Endothelial cell of umbilical vein (primary cell): ENCODE measurements around the gene SPSB1. TPM values are rescaled to one million over a fixed set of nuclear protein-coding genes. Genes with fewer than 3 reads are reported as not detected.
A peak's percentile ranks its signal among the peaks of the same experiment; 100 is the strongest.

Experiments used
- BruUV-seq: library from RNA; stranded (reverse); fragments of 400-500 nt; replicated peaks from 2 replicates; lab custom pipeline; 2021; lab: Mats Ljungman, UMichigan
- CTCF ChIA-PET: fragments of 300-600, 350-600 bp; sonication (Branson Sonifier 250); formaldehyde crosslinking; loops from one replicate; lab custom pipeline; 2021; ENCODE audit warnings: antibody characterized with exemption, inconsistent platforms; lab: Charles Lee
- POLR2A ChIA-PET: fragments of 300-600, 350-600 bp; sonication (Branson Sonifier 250); formaldehyde crosslinking; loops from one replicate; lab custom pipeline; 2021; ENCODE audit warnings: antibody characterized with exemption, inconsistent platforms; lab: Charles Lee
- DNase-seq: peaks from one replicate; pipeline ENCODE4 v3.0.0-alpha.2; 2011; ENCODE audit warnings: low read depth, low spot score
- FAIRE-seq: peaks from 2 replicates; lab custom pipeline; 2011; peaks lifted over from hg19 to GRCh38; lab: Jason Lieb, UNC
- H2AFZ ChIP-seq: 2 replicates; pipeline ENCODE4 v1.6.0; 2012; ENCODE audit warnings: low read depth, low read length, control low read depth, inconsistent platforms
- H3K27ac ChIP-seq: 2 replicates; pipeline ENCODE4 v1.5.1; 2011; ENCODE audit warnings: low read depth, mild to moderate bottlenecking, control low read depth, low read length, moderate library complexity; ENCODE audit not compliant: insufficient read depth
- H3K27me3 ChIP-seq, 2 experiments: 2 replicates each; pipeline versions ENCODE4 v1.6.0 to v1.6.1; 2011; ENCODE audit warnings: low read length in 2 of 2, mixed read lengths in 1 of 2; ENCODE audit not compliant: control insufficient read depth in 2 of 2, insufficient read depth in 2 of 2
- H3K36me3 ChIP-seq, 2 experiments: 2 replicates in 1 of 2; 3 replicates in 1 of 2; pipeline ENCODE4 v1.5.1; 2011; ENCODE audit warnings: low read length in 2 of 2, mild to moderate bottlenecking in 1 of 2, moderate library complexity in 1 of 2; ENCODE audit not compliant: control insufficient read depth in 2 of 2, insufficient read depth in 2 of 2; ENCODE audit errors: extremely low read depth in 1 of 2
- H3K4me1 ChIP-seq: 3 replicates; pipeline ENCODE4 v1.5.1; 2011; ENCODE audit warnings: mild to moderate bottlenecking, low read length; ENCODE audit not compliant: control insufficient read depth, insufficient read depth; ENCODE audit errors: extremely low read depth
- H3K4me2 ChIP-seq: 2 replicates; pipeline ENCODE4 v1.6.1; 2011; ENCODE audit warnings: low read length, control low read depth, mixed read lengths; ENCODE audit not compliant: insufficient read depth
- H3K4me3 ChIP-seq, 3 experiments: fragments of 200-600 bp in 1 of 3; sonication (generic), shearing (Covaris generic) in 1 of 3; replicated peaks in 1 of 3; 2 replicates each; pipeline ENCODE4 v1.5.1; 2011 to 2016; ENCODE audit warnings: control low read depth in 3 of 3, low read length in 3 of 3, mild to moderate bottlenecking in 2 of 3, inconsistent platforms in 1 of 3, low read depth in 1 of 3, moderate library complexity in 1 of 3; ENCODE audit not compliant: insufficient read depth in 1 of 3
- H3K79me2 ChIP-seq: 2 replicates; pipeline ENCODE4 v1.6.0; 2012; ENCODE audit warnings: low read length, inconsistent platforms; ENCODE audit not compliant: control insufficient read depth, insufficient read depth
- H3K9ac ChIP-seq: replicated peaks from 2 replicates; pipeline ENCODE3; 2011; ENCODE audit warnings: low read length, control low read depth; ENCODE audit not compliant: insufficient read depth; ENCODE audit errors: extremely low read depth
- H3K9me1 ChIP-seq: replicated peaks from 3 replicates; pipeline ENCODE4 v1.6.0; 2011; ENCODE audit warnings: mild to moderate bottlenecking, low read length; ENCODE audit not compliant: control insufficient read depth, insufficient read depth; ENCODE audit errors: extremely low read depth
- H3K9me3 ChIP-seq: replicated peaks from 2 replicates; pipeline ENCODE4 v1.5.1; 2012; ENCODE audit warnings: low read length, inconsistent platforms; ENCODE audit not compliant: control insufficient read depth, insufficient read depth
- H4K20me1 ChIP-seq: replicated peaks from 2 replicates; pipeline ENCODE3; 2011; ENCODE audit warnings: mild to moderate bottlenecking, low read length; ENCODE audit not compliant: control insufficient read depth, insufficient read depth; ENCODE audit errors: extremely low read depth
- CTCF ChIP-seq, 2 donors: IDR thresholded peaks; 1 replicate in 1 of 2; 2 replicates in 1 of 2; pipeline ENCODE4 v1.5.1; 2011; ENCODE audit warnings: low read length in 2 of 2, mild to moderate bottlenecking in 2 of 2, moderate library complexity in 2 of 2, control low read depth in 1 of 2, inconsistent platforms in 1 of 2, low read depth in 1 of 2; ENCODE audit not compliant: insufficient read depth in 1 of 2; ENCODE audit errors: extremely low read depth in 1 of 2
- EZH2 ChIP-seq: IDR thresholded peaks from 2 replicates; pipeline ENCODE4 v1.6.1; 2012; ENCODE audit warnings: borderline replicate concordance, low read depth, mild to moderate bottlenecking, moderate library complexity, low read length, inconsistent platforms; ENCODE audit not compliant: severe bottlenecking
- FOS ChIP-seq: IDR thresholded peaks from 2 replicates; pipeline ENCODE4 v1.6.1; 2011; ENCODE audit warnings: mild to moderate bottlenecking, low read length, moderate library complexity, borderline replicate concordance; ENCODE audit not compliant: insufficient read depth
- GATA2 ChIP-seq: IDR thresholded peaks from 2 replicates; pipeline ENCODE4 v1.7.0; 2011; ENCODE audit warnings: low read depth, mild to moderate bottlenecking, moderate library complexity, mixed read lengths, low read length; ENCODE audit not compliant: insufficient read length, insufficient read depth
- JUN ChIP-seq: IDR thresholded peaks from 2 replicates; pipeline ENCODE4 v1.6.1; 2011; ENCODE audit warnings: borderline replicate concordance, low read depth; ENCODE audit not compliant: insufficient read length, insufficient read depth
- MAX ChIP-seq: IDR thresholded peaks from 2 replicates; pipeline ENCODE4 v1.6.1; 2011; ENCODE audit not compliant: insufficient read depth, insufficient read length
- MYC ChIP-seq: IDR thresholded peaks from one replicate; pipeline ENCODE4 v1.6.1; 2011; ENCODE audit warnings: mild to moderate bottlenecking, low read depth, low read length
- POLR2A ChIP-seq: IDR thresholded peaks from 2 replicates; pipeline ENCODE4 v1.6.1; 2012; ENCODE audit warnings: low read depth, mild to moderate bottlenecking, control low read depth, low read length
- POLR2AphosphoS5 ChIP-seq: IDR thresholded peaks from 2 replicates; pipeline ENCODE4 v1.6.1; 2012; ENCODE audit warnings: low read depth, mild to moderate bottlenecking, control low read depth, low read length, moderate library complexity; ENCODE audit not compliant: insufficient read depth
- dilution Hi-C: fragments of 300-500 bp; cut with MboI; formaldehyde crosslinking; loops from one replicate; pipeline ENCODE4 v1.15.0; 2019; ENCODE audit warnings: low sequenced_read_pairs; ENCODE audit not compliant: extremely low pct_ligation_motif_present
- intact Hi-C: fragments of 100-400 bp; cut with micrococcal nuclease; formaldehyde crosslinking; loops from one replicate; pipeline ENCODE4 v1.10.0; 2022
- polyA plus RNA-seq, 4 experiments: library from polyadenylated mRNA; depleted of rRNA in 3 of 4; stranded (reverse) in 3 of 4; unstranded in 1 of 4; fragments of >200 nt; gene quantifications; 2 replicates each; pipeline versions ENCODE4 v1.2.1 to v1.2.3, GENCODE V29; 2011 to 2012; ENCODE audit warnings: missing spikeins in 1 of 4
- total RNA-seq: library from RNA; stranded (reverse); gene quantifications from 2 replicates; pipeline ENCODE4 v1.2.3, GENCODE V29; 2021

The SPSB1 gene
- total and polyA plus RNA-seq, 2 donors (not counting 3 experiments of a cell fraction or from before 2014, with no cell fraction given): 41.9 to 61.2 TPM

GRCh38 chr1:9341301-9341845, 48.7 kb downstream of the SPSB1 start:
- Histone ChIP-seq H3K9ac (peak overlapping the region; percentile 9), H3K9me1 (no peaks in the 10 kb centered on the region), H3K79me2 (peaks cover 94% of the 10 kb centered on the region), H3K4me1 (peaks cover 23% of the 10 kb centered on the region), H3K36me3 (peaks cover 2% of the 10 kb centered on the region in 2 experiments), H3K27ac (peak overlapping the region; percentile 40), H4K20me1 (no peaks in the 10 kb centered on the region), H3K27me3 (no peaks in the 10 kb centered on the region), H2AFZ (no peak overlapping the region), H3K9me3 (no peaks in the 10 kb centered on the region), H3K4me2 (no peak overlapping the region), H3K4me3 (no peak overlapping the region)
- TF ChIP-seq JUN (no peak), POLR2AphosphoS5 (no peak), EZH2 (no peak)
- ChIA-PET CTCF (interaction anchor here (1.0 to 1.8 kb wide), 3 partner anchors 10 to 114 kb away, joined by 3 to 4 read pairs (median 3); no protein-coding TSS in a partner anchor), POLR2A (no interaction called here)
- intact Hi-C loops (no loop called here), dilution Hi-C loops (no loop called here)
- BruUV-seq: no TSS peak
- FAIRE-seq: no peak
- peak; percentile 67 for DNase-seq

- Histone ChIP-seq H3K27me3 (no peaks in the 10 kb centered on the region), H3K4me1 (peaks cover 23% of the 10 kb centered on the region), H4K20me1 (no peaks in the 10 kb centered on the region), H3K27ac (no peak overlapping the region), H3K9ac (no peak overlapping the region), H2AFZ (no peak overlapping the region), H3K9me3 (no peaks in the 10 kb centered on the region), H3K79me2 (peaks cover 92% of the 10 kb centered on the region), H3K4me2 (no peak overlapping the region), H3K9me1 (no peaks in the 10 kb centered on the region), H3K4me3 (no peak overlapping the region), H3K36me3 (peaks cover 2 to 3% of the 10 kb centered on the region in 2 experiments)
- CTCF ChIA-PET: no interaction called here
- BruUV-seq: no TSS peak
- intact Hi-C loops (no loop called here), dilution Hi-C loops (no loop called here)
- no peak for DNase-seq
- no peak for FAIRE-seq
- TF ChIP-seq FOS (no peak), CTCF (IDR thresholded peaks at IDR 0.05; ENCODE audit: extremely low read depth in 1 of 2, insufficient read depth in 1 of 2, low read depth in 1 of 2, low read length in 2 of 2) (no peak), POLR2AphosphoS5 (no peak), JUN (no peak), MYC (no peak), POLR2A (no peak), GATA2 (no peak), EZH2 (no peak), MAX (no peak)
- POLR2A ChIA-PET: no interaction called here
Measured at GRCh38 chr1:9343269-9343668, 50.6 kb downstream of the SPSB1 start.
